ENCODE measurements around the gene FOXL1.

DNA sequence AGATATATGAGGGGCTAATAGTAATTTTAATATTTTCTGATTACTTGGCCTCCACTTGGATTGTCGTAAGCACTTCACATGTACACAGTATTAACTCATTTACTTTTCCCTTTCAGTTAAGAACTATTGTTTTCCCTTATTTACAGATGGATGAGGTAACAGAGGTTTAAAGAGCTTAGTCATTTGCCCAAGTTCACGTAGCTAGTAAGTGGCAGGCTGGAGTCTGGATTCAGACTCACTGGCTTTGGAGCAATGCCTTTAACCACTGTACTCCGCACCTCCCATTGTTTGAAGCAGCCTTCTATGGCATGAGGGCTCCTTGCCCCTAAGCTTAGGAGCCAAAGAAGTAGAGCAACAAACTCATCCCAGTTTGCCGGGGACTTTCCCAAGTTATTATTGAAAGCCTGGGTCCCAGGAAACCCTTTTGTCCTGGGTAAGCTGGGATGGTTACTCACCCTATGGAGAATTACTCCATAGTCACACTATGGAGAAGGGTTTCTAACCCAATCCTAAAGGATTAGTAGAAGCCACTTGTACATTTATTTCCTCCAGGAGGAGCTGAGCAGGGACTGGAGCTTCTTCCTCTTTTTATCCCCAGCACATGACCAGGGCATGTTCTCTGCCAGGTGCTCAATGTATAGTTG, 12.3 kb downstream of the FOXL1 start:
- TF ChIP-seq, protein P1, sequence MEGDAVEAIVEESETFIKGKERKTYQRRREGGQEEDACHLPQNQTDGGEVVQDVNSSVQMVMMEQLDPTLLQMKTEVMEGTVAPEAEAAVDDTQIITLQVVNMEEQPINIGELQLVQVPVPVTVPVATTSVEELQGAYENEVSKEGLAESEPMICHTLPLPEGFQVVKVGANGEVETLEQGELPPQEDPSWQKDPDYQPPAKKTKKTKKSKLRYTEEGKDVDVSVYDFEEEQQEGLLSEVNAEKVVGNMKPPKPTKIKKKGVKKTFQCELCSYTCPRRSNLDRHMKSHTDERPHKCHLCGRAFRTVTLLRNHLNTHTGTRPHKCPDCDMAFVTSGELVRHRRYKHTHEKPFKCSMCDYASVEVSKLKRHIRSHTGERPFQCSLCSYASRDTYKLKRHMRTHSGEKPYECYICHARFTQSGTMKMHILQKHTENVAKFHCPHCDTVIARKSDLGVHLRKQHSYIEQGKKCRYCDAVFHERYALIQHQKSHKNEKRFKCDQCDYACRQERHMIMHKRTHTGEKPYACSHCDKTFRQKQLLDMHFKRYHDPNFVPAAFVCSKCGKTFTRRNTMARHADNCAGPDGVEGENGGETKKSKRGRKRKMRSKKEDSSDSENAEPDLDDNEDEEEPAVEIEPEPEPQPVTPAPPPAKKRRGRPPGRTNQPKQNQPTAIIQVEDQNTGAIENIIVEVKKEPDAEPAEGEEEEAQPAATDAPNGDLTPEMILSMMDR (IDR thresholded peaks at IDR 0.05; ENCODE audit: low read length): no peak
- TF ChIP-seq EZH2 (IDR thresholded peaks at IDR 0.05; ENCODE audit: borderline replicate concordance, low read length): no peak
